HG02588 (cell line): Measurements from ENCODE around the gene SPAG16.

Source experiments
- ATAC-seq: cut with Tn5 transposase; IDR thresholded peaks from one replicate; pipeline ENCODE4 v1.9.1; 2021; ENCODE audit warnings: mild to moderate bottlenecking, moderate library complexity; ENCODE audit not compliant: unreplicated experiment

Gene SPAG16

DNA sequence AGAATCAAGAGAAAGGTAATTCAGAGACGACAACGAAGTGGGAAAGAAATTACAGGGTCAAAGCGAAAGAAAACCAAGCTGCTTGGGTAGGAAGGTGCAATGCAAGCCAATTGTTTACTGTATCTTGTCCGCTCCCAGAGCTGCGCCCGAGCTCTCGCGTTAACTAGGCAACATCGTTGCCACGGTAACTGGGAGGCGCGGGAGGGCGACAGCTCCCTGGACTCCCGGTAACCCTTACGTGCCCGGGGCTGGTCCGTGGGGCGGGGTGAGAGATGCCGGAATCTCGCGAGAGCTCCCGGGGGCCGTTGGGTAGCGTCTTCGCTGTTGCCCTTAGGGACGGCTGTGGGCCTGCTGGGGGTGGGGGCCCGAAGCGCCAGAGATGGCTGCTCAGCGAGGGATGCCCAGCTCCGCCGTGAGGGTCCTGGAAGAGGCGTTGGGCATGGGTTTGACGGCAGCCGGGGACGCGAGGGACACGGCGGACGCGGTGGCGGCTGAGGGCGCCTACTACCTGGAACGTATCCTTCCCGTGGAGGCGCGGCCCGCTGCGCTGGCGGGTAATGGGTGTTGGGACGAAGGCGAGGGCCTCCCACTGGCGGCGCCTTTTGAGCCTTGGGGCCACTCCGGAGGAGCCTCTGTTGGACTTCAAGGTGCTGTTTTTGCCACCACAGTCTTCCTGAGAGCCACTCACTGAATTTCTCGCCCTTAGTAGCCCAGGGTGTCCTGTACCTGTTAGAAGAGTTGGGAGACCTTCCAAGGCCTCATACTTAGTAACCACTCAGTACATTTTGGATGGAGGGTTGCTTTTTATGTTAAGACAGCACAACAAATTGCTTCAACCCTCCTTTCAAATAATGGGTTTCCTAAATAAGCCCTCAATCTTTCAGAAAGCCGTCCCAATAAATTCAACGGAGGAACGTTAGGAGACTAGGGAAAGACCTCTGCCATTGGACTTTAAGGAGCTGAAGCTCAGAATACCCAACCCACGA lies at the start of gene SPAG16:
Gene SPAG16, plus strand, starts transcription at position 360 of the 986 bp plus-strand sequence.
- ATAC-seq: peak; percentile 99

DNA sequence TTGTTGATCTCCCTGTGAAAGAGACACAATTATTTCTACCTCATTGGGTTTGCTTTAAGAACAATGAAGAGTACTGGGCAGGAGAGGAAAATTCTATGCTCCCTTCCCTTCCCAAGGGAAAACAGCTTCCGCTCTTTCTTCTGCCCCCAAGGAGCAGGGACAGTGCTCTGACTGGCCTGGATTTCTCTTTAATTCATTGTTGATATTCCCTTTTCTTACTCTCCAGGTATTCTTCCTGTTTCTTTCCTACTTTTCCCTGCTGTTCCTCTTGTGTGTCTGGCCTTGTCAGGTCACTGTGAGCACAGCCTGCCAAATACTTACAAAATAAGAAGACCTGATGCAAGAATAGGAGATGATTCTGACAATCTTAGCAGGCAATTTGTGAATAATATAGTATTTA lies 49.6 kb upstream of the SPAG16 start:
- no peak for ATAC-seq

DNA sequence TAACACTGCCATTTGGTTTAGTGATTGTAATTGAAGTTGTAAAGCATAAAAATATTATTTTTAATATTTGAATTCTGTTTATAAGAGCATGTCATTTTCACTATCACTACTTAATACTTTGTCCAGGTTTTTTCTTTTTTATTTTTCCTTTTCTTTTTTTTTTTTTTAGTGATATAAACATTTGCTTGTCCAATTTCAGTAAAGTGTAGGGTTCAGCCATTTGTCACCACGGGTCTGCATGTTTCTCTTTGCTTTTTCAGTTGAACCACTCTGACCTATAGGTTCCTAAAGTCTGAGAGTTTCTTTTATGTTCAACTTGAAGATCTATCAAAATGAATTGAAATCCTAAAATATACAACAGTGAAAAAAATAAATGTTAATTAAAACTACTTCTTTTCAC lies 48.5 kb upstream of the SPAG16 start:
- ATAC-seq: no peak

DNA sequence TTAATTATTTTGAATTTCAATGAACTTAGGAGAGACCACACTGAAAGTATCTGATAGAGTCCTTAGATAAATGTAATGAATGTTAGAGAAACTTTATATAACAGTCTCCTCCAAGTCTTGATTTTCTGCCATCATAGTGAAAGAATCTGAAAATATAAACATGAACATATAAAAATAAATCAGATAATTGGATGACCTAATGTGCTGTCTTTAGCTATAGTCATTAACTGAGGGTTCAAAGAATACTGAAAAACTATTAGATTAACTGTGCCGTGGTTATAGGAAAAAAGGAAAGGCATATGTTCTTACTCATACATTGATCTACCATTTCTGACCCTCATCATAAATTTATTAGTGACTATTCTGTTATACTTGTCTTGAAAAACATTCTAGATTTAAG lies 47.0 kb upstream of the SPAG16 start:
- no peak for ATAC-seq

GRCh38 chr2:213237787-213238186 lies 46.5 kb upstream of the SPAG16 start:
- ATAC-seq: no peak

DNA sequence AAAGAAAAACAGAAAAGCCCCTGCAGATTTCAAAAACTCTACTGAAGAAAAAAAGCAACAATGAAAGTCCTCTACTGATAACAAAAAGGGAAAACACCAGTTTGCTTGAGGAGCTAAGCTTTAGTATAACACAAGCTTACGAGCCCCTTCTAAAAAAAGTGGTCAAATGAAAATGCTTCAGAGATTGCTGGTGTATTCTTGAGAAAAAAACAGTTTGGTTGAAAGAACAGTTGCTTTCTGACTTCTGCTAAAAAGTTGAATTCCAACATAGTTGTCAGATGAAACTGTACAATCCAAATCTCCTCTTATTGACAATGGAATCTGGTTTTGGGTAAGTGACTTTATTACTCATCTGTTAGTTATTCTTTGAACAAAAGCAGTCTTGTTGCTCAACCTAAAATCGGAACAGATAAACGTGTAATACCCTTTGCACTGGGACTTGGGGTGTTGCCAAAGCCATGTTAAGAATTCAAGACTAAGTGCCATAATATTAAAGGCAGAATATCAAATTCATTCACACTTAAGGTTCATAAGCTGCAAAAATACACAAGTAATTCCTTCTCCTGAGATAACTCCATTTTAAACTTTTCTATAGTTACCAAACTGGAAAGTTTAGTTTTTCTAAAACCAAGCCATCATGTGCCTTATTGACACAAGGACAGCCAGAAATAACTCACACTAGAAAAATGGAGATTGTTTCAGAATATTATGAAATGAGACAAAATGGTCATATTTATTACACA lies 45.3 kb upstream of the SPAG16 start:
- ATAC-seq: peak; percentile 49

GRCh38 chr2:213241817-213242216 lies 42.4 kb upstream of the SPAG16 start:
- no peak for ATAC-seq

- no peak for ATAC-seq
Measured at GRCh38 chr2:213242653-213243052, 41.6 kb upstream of the SPAG16 start.

- ATAC-seq: peak; percentile 35
Measured at GRCh38 chr2:213243189-213244044, 40.8 kb upstream of the SPAG16 start.

GRCh38 chr2:213246497-213247281 lies 37.6 kb upstream of the SPAG16 start:
- no peak for ATAC-seq

DNA sequence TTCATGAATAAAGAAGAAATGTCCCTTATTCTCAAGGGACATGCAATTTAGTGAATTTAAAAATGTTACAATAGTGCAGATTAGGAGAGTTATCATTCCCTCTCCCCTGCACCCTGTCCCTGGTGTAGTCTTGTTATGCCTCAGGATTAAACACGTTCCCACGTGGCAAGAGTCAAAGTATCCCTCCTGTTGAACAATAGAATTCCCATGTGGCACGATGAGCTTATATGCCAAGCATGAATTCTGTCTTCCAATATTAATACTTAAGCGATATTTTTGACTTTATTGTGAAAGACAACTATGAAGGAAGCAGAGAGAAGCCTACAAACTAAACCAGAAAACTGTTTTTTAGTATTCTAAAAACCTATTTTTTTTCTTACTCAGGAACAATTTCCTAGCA lies 36.7 kb upstream of the SPAG16 start:
- ATAC-seq: no peak

DNA sequence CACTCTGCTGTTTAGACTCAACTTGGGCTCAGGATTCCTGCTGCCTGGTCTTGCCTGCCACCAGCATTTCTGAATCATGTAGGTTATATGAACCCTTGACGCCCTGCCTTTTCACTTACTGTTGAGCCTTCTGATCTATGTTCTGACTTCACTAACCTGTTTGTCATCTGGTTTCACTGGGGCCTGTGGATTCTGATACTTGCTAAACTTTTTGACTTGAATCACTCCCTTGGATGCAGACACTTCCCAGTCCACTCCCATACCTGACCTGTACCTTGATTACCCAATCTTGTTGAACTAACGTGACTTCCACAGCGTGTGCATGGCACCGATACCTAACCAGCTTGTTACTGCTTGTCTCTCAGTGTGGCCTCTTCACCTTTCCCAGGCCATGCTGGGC lies 35.6 kb upstream of the SPAG16 start:
- no peak for ATAC-seq

GRCh38 chr2:213249502-213249901 lies 34.8 kb upstream of the SPAG16 start:
- no peak for ATAC-seq

DNA sequence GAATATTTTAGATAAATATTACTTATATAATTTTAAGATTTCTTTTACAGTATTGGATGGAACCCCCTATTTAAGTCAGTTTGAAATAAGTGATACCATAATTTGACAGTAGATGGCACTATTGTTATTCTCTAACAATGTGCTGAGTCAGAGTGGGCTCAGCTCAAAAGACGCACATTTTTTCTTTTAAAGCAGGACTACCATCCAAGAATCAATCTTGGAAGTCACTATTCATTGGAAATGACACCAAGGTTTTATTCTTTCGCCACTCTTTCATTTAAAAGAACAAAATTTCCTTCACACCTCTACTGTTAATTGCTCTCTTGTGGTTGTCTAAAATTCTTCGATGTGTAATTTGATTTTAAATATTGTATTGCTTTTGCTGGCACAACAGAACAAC lies 32.6 kb upstream of the SPAG16 start:
- peak; percentile 81 for ATAC-seq

GRCh38 chr2:213252206-213252605 lies 32.1 kb upstream of the SPAG16 start:
- ATAC-seq: no peak

- ATAC-seq: no peak
Measured at GRCh38 chr2:213253162-213253561, 31.1 kb upstream of the SPAG16 start.

- no peak for ATAC-seq
Measured at GRCh38 chr2:213259266-213259665, 25.0 kb upstream of the SPAG16 start.

GRCh38 chr2:213261237-213261636 lies 23.0 kb upstream of the SPAG16 start:
- ATAC-seq: no peak

GRCh38 chr2:213261715-213262114 lies 22.5 kb upstream of the SPAG16 start:
- no peak for ATAC-seq

DNA sequence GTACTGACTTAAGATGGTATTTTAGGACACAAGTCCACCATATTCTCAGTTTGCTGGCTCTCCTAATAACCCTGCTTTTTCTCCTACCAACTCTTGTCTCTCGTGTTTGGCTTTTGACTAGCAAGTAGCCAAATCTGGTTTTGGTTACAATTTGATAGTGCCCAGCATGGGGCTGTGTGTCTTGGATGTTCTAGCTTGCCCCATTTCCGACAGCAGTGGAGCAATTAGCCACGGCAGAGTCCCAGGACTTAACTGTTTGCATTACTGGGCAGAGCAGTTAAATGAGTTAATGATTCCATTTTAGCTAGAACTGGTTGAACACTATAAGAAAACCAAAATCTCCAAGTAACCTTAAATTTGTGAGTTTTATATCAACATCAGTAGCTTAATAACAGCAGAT lies 18.6 kb upstream of the SPAG16 start:
- ATAC-seq: no peak
